ENCODE results near the gene SND1. TPM values are rescaled to one million over a fixed set of nuclear protein-coding genes. Genes with fewer than 3 reads are reported as not detected.

Gene SND1
- total and polyA plus RNA-seq, 4 donors: 59.4 to 214 (median 84.1) TPM

- peaks cover 0 to 26% (median 9%) of the 10 kb centered on the region in 4 donors for H3K4me1 ChIP-seq (ENCODE audit: control insufficient read depth in 4 of 4, insufficient read depth in 4 of 4, low read length in 3 of 4)
- no peak overlapping the region for H3K27ac ChIP-seq (ENCODE audit: low read depth in 1 of 2, low read length in 2 of 2)
- DNase-seq (ENCODE audit: low spot score): no peak
- H3K9ac ChIP-seq (ENCODE audit: low read depth in 1 of 2, low read length in 2 of 2): no peak overlapping the region
- no peak overlapping the region for H3K4me3 ChIP-seq (ENCODE audit: low read depth in 1 of 3, low read length in 3 of 3)
- no peaks in the 10 kb centered on the region for H3K9me3 ChIP-seq (ENCODE audit: control insufficient read depth in 4 of 4, low read length in 3 of 4)
- TF ChIP-seq FOXA1 (IDR thresholded peaks at IDR 0.05) (no peak), JUND (IDR thresholded peaks at IDR 0.05) (no peak), ZBTB33 (IDR thresholded peaks at IDR 0.05) (no peak)
- no peaks in the 10 kb centered on the region for H3K36me3 ChIP-seq (ENCODE audit: control insufficient read depth in 4 of 4, insufficient read depth in 3 of 4, low read depth in 1 of 4, low read length in 3 of 4)
- 92% methylated on average over 6 of the region's 6 CpGs for WGBS
- no peaks in the 10 kb centered on the region for H3K27me3 ChIP-seq (ENCODE audit: control insufficient read depth in 4 of 4, insufficient read depth in 4 of 4, low read length in 3 of 4)
These were observed 139.6 kb downstream of the SND1 start for GRCh38 chr7:127791446-127792189.

- DNase-seq (ENCODE audit: low spot score): peak; percentile 68
- Histone ChIP-seq H3K4me1 (ENCODE audit: control insufficient read depth in 4 of 4, insufficient read depth in 4 of 4, low read length in 3 of 4) (peaks cover 1 to 26% (median 9%) of the 10 kb centered on the region in 4 donors), H3K36me3 (ENCODE audit: control insufficient read depth in 4 of 4, insufficient read depth in 3 of 4, low read depth in 1 of 4, low read length in 3 of 4) (no peaks in the 10 kb centered on the region), H3K4me3 (ENCODE audit: low read depth in 1 of 3, low read length in 3 of 3) (no peak overlapping the region), H3K27ac (ENCODE audit: low read depth in 1 of 2, low read length in 2 of 2) (no peak overlapping the region), H3K9ac (ENCODE audit: low read depth in 1 of 2, low read length in 2 of 2) (no peak overlapping the region), H3K27me3 (ENCODE audit: control insufficient read depth in 4 of 4, insufficient read depth in 4 of 4, low read length in 3 of 4) (no peaks in the 10 kb centered on the region), H3K9me3 (ENCODE audit: control insufficient read depth in 4 of 4, low read length in 3 of 4) (no peaks in the 10 kb centered on the region)
- 97% methylated on average over 5 of the region's 5 CpGs for WGBS
- TF ChIP-seq RAD21 (IDR thresholded peaks at IDR 0.05) (peak; percentile 52 to 80), CTCF (IDR thresholded peaks at IDR 0.05; ENCODE audit: low read depth, low read length, missing input control) (peak; percentile 44), HNF4A (conservative IDR thresholded peaks at IDR 0.05) (no peak), ZBTB33 (IDR thresholded peaks at IDR 0.05) (no peak)
These were observed 140.7 kb downstream of the SND1 start for GRCh38 chr7:127792528-127793342.

- H3K4me3 ChIP-seq (ENCODE audit: low read depth in 1 of 3, low read length in 3 of 3): no peak overlapping the region
- no peaks in the 10 kb centered on the region for H3K27me3 ChIP-seq (ENCODE audit: control insufficient read depth in 4 of 4, insufficient read depth in 4 of 4, low read length in 3 of 4)
- peaks cover 2 to 26% (median 9%) of the 10 kb centered on the region in 4 donors for H3K4me1 ChIP-seq (ENCODE audit: control insufficient read depth in 4 of 4, insufficient read depth in 4 of 4, low read length in 3 of 4)
- no peak overlapping the region for H3K9ac ChIP-seq (ENCODE audit: low read depth in 1 of 2, low read length in 2 of 2)
- WGBS: 94% methylated on average over 4 of the region's 4 CpGs
- no peak overlapping the region for H3K27ac ChIP-seq (ENCODE audit: low read depth in 1 of 2, low read length in 2 of 2)
- no peak for DNase-seq (ENCODE audit: low spot score)
- no peaks in the 10 kb centered on the region for H3K36me3 ChIP-seq (ENCODE audit: control insufficient read depth in 4 of 4, insufficient read depth in 3 of 4, low read depth in 1 of 4, low read length in 3 of 4)
- no peak for TF ChIP-seq MAX (IDR thresholded peaks at IDR 0.05)
- TF ChIP-seq EGR1 (IDR thresholded peaks at IDR 0.05; ENCODE audit: low read depth in 2 of 2): no peak
- TF ChIP-seq GABPA (IDR thresholded peaks at IDR 0.05 in 1 of 2, conservative IDR thresholded peaks at IDR 0.05 in 1 of 2): no peak
- TF ChIP-seq FOXA2 (IDR thresholded peaks at IDR 0.05): no peak
- no peak for TF ChIP-seq JUND (IDR thresholded peaks at IDR 0.05)
- no peak for TF ChIP-seq ATF3 (IDR thresholded peaks at IDR 0.05)
- TF ChIP-seq HNF4G (IDR thresholded peaks at IDR 0.05): no peak
- TF ChIP-seq RAD21 (IDR thresholded peaks at IDR 0.05): no peak
- TF ChIP-seq SP1 (IDR thresholded peaks at IDR 0.05): no peak
- H3K9me3 ChIP-seq (ENCODE audit: control insufficient read depth in 4 of 4, low read length in 3 of 4): no peaks in the 10 kb centered on the region
These were observed 141.6 kb downstream of the SND1 start for GRCh38 chr7:127793582-127793981.

All from liver (tissue), 9 donors.